GM21737 (cell line): ENCODE results near the gene FCGR3B.
"Not testable (repeated sequence)": the region's sequence is repeated elsewhere in the genome, so short reads cannot be mapped to it uniquely, and the experiment has no call there.

Experiments
- ATAC-seq: cut with Tn5 transposase; IDR thresholded peaks from one replicate; pipeline ENCODE4 v1.9.1; 2021; ENCODE audit warnings: mild to moderate bottlenecking, moderate library complexity; ENCODE audit not compliant: unreplicated experiment

The FCGR3B gene

DNA sequence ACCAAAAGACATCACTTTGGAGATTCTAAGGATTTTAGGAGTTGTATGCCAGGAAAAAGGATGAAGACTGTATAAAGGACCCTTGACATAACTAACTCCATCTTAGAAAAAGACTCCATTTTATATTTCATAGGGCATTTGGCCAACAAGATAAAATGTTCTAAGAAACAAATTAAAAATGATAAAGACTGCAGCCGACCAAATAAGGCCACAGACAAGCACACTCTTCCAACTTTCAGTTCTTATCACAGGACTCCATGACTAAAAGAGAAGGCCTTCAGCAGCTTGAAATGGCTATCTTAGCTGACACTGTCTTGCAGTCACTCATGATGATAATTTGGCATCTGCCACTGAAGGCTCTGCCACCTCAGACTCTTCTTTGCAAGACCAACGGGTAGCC lies 8.2 kb upstream of the FCGR3B start:
- ATAC-seq = not testable (repeated sequence)

DNA sequence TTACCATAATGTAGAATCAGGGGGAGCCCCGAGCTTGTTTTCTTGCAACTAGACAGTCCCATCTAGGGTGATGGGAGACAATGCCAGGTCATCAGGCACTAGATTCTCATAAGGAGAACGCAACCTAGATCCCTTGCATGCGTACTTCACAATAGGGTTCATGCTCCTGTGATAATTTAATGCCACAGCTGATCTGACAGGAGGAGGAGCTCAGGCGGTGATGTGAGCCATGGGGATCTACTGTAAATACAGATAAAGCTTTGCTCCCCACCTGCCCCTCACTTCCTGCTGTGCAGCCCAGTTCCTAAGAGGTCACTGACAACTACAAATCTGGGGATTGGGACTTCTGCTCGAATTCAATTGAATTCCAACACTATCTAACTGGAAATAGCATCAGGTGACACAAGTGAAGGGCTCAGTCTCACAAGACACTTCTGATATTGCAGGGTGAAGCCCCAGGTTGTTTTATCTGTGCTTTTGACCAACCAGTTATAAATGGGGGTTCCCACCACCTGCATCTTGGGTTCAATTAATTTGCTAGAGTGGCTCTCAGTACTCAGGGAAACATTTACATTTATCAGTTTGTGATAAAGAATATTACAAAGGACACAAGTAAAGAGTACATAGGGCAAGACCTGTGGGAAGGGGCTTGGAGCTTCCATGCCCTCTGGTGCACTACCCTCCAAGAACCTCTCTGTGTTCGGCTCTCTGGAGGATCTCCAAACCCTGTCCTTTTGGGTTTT lies 7.4 kb upstream of the FCGR3B start:
- not testable (repeated sequence) for ATAC-seq

DNA sequence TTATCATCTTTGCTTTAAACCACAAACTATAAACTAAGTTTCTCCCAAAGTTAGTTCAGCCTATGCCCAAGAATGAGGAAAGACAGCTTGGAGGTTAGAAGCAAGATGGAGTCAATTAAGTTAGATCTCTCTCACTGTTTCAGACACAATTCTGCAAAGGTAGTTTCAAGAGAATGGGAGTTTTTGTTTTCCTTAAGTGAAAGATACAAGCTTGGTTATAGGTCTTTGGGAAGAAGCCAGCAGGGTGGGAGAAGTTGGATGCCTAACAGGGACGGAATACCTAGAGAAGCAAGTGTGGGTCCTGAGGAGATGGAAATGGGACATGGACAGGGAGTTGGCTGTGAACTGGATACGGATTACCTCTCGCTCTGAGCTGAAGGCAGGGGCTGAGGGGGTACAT lies 6.0 kb upstream of the FCGR3B start:
- not testable (repeated sequence) for ATAC-seq

GRCh38 chr1:161636189-161636782 lies 5.3 kb upstream of the FCGR3B start:
- not testable (repeated sequence) for ATAC-seq

DNA sequence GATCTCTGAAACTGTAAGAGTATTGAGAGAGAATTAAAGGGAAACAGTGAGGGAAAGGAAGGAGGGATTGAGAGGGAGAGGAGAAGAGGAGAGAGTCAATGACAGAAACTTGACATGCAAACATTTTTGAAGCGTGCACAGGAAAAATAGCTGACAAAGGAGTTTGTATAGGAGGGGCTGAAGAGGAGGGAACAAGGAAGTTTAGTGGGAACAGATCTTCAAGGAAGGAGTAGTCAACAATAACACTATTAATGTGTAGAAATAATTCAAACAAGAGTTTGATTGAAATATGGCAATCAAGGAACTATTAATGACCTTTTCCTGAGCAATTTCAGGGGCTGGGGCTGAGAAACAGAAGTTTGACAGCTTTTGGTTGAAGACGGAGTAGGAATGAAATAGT lies 4.0 kb upstream of the FCGR3B start:
- not testable (repeated sequence) for ATAC-seq

DNA sequence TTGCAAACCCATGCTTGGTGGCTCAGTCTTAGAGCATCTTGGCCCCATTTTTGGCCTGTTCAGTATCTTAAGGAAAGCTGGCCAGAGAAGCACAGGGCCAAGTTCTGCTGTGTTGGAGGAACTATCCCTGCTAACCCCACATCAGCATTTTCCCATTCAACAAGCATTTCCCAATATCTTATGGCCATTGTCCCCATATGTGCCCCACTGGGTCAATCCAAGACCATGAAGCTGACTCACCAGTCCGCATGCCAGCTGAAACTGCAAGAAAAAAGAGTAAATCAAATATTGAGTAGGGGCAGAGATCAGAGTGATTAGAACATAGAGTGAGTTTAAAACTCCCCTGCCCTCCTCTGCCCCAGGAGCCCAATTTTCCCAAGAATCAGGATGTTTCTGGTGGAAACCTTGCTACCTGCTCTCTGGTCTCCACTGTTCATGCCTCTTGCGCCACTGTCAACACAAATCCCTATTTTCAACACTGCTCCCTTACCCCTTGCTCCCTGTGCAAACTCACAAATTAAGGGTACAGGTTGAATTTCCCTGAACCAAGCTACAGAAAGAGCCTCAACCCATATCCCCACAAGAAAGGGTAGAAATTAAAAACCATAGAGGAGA lies 741 bp downstream of the FCGR3B start:
- not testable (repeated sequence) for ATAC-seq

DNA sequence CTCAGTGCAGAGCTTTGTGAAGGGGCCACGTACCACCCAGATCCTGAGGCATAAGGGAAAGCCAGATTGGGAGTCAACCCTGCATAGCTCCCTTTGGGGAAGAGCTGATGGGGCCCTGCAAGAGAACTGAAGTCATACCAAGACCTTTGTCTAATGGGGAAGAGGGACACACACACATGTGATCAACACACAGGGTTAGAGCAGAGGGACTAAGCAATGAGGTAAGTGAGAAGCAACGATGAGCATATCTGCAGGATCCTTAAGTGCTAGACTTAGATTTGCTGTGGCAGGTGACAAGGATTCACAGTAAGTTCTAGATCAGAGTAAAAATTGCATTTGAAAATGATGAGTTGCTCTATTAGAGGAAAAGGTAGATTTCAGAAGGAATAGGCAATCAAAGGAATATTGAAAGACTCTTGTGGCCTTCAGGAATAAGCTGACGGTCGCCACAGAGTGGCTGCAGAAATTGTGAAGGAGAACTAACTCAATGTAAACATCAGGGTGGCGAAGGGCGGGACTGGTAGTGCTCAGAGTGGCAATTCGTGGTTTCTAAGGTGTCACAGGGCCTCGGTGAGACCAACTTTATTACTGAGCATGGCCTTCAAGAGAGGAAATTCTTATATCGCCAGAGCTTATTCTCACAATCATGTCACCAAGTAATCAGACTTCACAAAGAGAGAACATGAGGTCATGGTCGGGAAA lies 4.4 kb downstream of the FCGR3B start:
- not testable (repeated sequence) for ATAC-seq

DNA sequence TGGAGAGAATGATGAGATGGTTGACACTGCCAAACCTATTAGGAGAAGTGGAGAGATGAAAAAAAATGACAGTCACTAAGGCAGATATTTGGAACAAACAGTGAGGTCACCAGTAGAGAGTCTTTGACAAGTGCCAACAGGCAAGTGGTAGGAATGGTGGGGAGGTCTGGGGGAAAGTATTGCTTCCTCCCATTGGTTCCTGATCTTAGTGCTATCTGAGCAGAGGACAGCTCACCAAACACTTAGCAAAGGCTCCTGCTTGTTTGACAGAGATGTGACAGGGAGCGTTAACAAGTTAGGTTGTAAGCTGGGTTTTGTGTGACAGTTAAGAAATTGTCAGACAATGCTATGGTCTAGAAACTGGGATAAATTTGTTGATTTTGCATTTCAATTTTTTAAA lies 6.4 kb downstream of the FCGR3B start:
- not testable (repeated sequence) for ATAC-seq

- ATAC-seq = peak; percentile 44
These were observed 7.5 kb downstream of the FCGR3B start for GRCh38 chr1:161623401-161624051.

- ATAC-seq = peak; percentile 13
These were observed 8.9 kb downstream of the FCGR3B start for GRCh38 chr1:161622054-161622453.

GRCh38 chr1:161621181-161622000 lies 9.6 kb downstream of the FCGR3B start:
- peak; percentile 45 for ATAC-seq

DNA sequence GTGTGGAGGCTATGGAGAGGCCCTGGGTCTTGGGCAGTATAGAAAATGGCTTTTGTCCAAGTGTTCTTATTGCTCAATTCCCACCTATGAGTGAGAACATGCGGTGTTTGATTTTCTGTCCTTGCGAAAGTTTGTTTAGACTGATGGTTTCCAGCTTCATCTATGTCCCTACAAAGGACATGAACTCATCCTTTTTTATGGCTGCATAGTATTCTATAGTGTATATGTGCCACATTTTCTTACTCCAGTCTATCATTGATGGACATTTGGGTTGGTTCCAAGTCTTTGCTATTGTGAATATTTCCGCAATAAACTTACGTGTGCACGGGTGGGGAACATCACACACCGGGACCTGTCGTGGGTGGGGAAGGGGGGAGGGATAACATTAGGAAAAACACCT lies 10.6 kb downstream of the FCGR3B start:
- not testable (repeated sequence) for ATAC-seq

GRCh38 chr1:161618517-161618916 lies 12.5 kb downstream of the FCGR3B start:
- not testable (repeated sequence) for ATAC-seq

GRCh38 chr1:161616417-161616816 lies 14.6 kb downstream of the FCGR3B start:
- not testable (repeated sequence) for ATAC-seq

DNA sequence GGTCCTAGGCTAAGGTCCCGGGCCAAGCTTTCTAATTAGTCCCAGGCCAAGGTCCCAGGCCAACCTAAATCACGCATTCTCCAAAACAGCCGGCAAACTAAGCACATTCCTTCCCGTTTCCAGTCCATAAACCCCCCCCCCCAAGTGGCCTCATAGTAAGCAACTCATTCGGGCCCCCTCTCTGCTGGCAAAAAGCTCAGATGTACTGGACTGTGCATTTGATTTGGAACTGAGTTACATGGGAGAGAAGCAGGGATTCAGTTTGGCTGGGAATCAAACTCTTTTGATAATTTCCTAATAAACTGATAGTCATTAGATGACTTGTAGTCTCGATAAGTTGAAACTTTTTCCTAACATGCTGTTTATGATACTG lies 17.8 kb downstream of the FCGR3B start:
- not testable (repeated sequence) for ATAC-seq

DNA sequence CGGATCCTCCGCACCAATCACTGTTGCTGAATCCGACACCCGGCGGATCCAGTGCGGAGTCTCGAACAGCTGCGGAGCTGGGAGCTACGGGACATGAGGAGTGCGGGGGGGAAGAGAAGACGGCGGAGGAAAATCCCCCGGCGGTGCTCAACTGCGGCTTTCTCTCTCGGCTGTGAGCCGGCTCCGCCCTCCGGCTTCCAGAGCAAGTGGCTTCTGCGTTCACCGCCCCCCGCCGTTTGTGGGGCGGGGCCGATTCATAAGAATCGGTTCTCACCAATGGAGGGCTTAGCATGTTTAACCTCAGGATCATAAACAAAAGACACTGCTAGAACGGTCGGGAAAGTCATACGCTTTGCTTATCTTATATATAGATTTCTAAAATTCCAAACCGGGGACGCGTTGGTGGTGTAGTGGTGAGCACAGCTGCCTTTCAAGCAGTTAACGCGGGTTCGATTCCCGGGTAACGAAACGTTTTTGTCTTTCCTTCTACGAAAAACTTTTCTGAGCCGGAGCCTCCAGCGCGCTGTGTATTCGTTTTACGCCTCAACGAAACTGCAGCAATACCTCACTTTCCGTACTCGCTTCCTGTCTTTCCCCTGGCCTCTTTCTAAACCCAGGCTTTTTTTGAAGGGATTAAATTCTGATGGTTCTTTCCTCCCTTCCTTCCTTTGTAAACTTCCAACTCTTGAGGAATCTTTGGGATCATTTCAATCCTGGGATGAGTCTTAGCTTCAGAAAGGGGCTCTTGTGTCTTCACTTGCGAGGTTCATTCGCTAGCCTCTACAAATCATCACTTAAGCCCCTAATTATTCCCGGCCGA lies 18.4 kb downstream of the FCGR3B start:
- peak; percentile 82 for ATAC-seq

DNA sequence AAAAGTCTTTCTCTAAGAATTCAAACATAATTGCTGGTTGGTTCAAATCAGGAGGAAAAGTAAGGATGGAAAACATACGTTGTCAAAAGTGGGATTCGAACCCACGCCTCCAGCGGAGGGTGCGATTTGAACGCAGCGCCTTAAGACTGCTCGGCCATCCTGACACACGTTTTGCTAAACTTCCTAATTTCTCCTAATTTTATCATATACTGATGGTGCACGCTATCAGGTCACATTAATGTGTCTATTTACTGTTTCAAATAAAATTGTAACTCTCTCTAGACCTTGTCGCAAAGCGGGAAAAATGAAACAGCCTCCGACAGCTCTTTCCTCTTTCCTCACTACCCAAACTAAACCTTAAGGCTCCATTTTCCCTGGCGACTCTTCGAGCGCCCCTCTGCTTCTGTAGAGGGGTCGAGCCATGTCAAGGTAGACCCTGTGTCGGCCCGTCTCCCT lies 19.1 kb downstream of the FCGR3B start:
- ATAC-seq = peak; percentile 15

DNA sequence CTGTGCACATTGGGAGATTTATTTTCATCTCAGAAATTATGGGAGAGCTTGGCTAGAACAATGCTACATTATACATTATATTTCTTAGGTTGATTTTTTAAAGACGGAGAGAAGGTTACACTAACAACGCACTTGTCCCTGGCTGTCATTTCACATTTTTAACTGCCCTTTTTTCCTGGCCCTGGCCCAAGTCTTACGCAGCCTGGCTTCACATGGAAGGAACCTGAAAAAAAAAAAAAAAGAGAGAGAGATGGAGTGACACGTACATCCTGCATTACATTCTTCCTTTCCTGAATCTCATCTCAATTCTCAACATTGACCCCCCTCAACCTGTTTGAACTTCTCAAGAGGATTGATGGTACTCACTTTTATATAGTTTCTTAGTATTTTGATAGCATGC lies 20.8 kb downstream of the FCGR3B start:
- ATAC-seq = not testable (repeated sequence)
